NCI-H82 treated with DMSO at 0.1 percent for 48 hours (cell line): ENCODE measurements around the gene STING1.
"Not testable (repeated sequence)": the region's sequence is repeated elsewhere in the genome, so short reads cannot be mapped to it uniquely, and the experiment has no call there.

Experiments
- DNase-seq: peaks from one replicate; lab custom pipeline; 2025; ENCODE audit not compliant: unreplicated experiment; lab: John Stamatoyannopoulos, UW

STING1 gene

DNA sequence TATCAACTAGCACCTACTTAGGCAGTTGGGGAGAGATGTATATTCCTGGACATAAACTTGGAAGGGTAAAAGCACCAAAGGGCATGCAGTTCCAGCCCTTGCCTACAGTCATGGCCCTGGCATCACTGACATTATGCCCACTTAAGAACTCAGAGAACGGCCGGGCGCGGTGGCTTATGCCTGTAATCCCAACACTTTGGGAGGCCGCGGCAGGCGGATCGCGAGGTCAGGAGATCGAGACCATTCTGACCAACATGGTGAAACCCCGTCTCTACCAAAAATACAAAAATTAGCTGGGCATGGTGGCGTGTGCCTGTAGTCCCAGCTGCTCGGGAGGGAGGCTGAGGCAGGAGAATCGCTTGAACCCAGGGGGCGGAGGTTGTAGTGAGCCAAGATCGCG lies 42.1 kb downstream of the STING1 start:
- DNase-seq: not testable (repeated sequence)

- peak; percentile 68 for DNase-seq
These were observed 43.3 kb downstream of the STING1 start, which contains the start of gene DNAJC18 for GRCh38 chr5:139439013-139439903. Gene DNAJC18, minus strand, starts transcription at chr5:139439525. Its CDS starts 80 bp downstream, at chr5:139439445.

GRCh38 chr5:139438707-139439012 lies 43.9 kb downstream of the STING1 start:
- DNase-seq: no peak

DNA sequence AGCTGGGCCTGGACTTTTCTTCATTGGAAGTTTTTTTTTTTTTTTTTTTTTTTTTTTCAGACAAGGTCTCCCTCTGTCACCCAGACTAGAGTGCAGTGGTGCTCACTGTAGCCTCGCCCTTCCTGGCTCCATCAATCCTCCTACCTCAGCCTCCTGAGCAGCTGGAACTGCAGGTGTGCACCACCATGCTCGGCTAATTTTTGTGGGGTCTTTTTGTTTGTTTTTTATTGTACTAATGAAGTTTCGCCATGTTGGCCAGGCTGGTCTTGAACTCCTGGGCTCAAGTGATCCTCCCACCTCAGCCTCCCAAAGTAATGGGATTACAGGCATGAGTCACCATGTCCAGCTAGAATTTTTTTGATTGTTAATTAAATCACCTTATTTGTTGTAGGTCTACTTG lies 46.9 kb downstream of the STING1 start:
- no peak for DNase-seq

DNA sequence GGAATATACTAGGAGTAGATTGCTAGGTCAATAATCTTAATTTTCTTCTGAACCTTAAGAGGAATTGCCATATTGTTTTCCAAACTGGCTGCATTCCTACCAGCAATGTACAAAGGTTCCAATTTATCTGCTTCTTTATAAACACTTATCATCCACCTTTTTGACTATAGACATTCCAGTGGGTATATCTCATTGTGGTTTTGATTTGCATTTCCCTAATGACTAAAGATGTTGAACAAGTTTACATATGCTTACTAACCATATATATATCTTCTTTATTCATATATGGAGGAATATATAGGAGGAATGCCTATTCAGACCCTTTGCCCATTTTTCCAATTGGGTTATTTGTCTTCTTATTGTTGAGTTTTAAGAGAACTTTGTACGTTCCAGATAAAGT lies 50.9 kb downstream of the STING1 start:
- DNase-seq: no peak

DNA sequence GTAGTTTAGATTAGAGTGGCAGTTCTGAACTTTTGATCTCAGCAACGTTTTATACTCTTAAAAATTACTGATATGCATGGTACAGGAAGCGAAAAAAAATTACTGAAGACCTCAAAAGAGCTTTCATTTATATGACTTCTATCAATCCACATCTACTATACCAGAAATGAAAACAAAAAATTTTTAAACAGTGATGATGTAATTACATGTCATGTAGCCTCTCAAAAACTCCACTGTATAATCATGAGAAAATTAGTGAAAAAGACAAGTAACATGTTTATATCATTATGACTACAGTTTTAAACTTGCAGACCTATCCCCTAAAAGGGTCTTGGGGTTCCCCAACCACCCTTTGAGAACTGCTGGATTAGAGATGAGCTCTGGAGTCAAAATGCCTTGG lies 52.5 kb downstream of the STING1 start:
- no peak for DNase-seq

DNA sequence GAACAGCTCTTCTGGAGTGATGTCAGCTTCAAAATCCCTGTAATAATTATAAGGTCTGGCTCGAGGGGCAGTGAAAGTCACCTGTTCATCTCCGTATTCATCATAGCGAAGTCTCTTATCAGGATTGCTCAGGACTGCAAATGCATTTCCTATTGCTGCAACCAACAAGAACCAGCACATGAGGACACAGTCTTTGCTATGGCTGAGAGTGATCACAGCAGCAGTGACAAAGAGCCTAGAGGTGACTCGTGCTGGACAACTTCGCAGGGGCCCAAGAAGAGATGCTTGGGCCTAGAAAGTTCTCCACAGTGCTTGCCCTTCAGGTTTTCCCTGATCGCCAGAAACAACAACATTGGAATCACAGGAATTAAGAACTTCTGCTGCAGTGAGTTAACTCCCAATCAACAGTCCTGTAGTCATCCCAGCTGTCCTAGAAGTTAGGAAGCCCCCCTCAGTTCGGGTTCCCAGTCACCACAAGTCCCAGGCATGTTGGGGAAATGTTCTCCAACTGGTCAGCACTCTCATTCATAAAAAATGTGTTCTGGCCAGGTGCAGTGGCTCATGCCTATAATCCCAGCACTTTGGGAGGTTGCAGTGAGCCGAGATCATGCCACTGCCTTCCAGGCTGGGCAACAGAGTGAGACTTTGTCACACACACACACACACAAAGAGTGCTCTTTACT lies 56.2 kb downstream of the STING1 start:
- DNase-seq: no peak
